Stromal cell of bone marrow (primary cell): ENCODE measurements around the gene RRAS.
A peak's percentile ranks its signal among the peaks of the same experiment; 100 is the strongest.
"Not testable (repeated sequence)": the region's sequence is repeated elsewhere in the genome, so short reads cannot be mapped to it uniquely, and the experiment has no call there.

ENCODE experiments used
- DNase-seq: peaks from one replicate; pipeline ENCODE4 v3.0.0-alpha.2; 2012; ENCODE audit warnings: low read depth

RRAS gene

GRCh38 chr19:49654581-49654980 lies 14.6 kb upstream of the RRAS start:
- DNase-seq: no peak

- no peak for DNase-seq
These were observed 13.5 kb upstream of the RRAS start for GRCh38 chr19:49653466-49653806.

DNA sequence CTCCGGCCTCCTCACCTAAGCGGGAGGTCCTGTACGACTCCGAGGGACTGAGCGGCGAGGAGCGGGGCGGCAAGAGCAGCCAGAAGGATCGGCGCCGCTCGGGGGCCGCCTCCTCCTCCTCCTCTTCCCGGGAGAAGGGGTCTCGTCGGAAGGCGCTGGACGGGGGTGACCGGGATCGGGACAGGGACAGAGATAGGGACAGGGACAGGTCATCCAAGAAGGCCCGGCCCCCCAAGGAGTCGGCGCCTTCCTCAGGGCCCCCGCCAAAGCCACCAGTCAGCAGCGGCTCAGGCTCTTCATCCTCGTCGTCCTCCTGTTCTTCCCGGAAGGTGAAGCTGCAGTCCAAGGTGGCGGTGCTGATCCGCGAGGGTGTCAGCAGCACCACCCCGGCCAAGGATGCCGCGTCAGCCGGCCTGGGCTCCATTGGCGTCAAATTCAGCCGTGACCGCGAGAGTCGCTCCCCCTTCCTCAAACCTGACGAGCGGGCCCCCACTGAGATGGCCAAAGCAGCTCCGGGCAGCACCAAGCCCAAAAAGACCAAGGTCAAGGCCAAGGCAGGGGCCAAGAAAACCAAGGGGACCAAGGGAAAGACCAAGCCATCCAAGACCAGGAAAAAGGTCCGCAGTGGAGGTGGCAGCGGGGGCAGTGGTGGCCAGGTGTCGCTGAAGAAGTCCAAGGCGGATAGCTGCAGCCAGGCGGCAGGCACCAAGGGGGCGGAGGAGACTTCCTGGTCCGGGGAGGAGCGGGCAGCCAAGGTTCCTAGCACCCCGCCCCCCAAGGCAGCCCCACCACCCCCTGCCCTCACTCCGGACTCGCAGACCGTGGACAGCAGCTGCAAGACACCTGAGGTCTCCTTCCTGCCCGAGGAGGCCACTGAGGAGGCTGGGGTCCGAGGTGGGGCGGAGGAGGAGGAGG lies 12.9 kb upstream of the RRAS start:
- no peak for DNase-seq

- no peak for DNase-seq
These were observed 12.0 kb upstream of the RRAS start for GRCh38 chr19:49651820-49652550.

GRCh38 chr19:49651029-49651819 lies 11.3 kb upstream of the RRAS start:
- no peak for DNase-seq

- DNase-seq: no peak
These were observed 6.6 kb upstream of the RRAS start for GRCh38 chr19:49646586-49646985.

DNA sequence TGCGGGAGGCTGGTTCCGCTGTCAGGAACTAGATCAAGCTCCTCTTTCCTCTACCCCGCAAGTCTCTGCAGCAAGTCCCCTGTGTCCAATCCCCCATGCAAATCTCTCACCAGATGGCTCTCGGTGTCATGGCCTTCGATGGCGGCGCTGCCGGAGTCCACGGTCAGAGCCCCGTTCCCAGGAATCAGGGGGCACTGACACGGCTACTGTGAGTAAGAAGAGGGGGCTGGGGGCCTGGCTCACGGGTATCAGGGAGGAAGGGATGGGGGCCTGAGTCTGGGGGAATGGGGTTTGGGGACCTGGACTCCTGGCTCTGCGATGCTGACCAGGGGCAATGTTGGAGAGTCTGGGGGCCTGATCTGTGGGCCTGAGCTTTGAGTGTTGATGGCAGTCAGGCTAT lies 6.1 kb upstream of the RRAS start:
- no peak for DNase-seq

- no peak for DNase-seq
These were observed 5.6 kb upstream of the RRAS start for GRCh38 chr19:49645592-49645991.

DNA sequence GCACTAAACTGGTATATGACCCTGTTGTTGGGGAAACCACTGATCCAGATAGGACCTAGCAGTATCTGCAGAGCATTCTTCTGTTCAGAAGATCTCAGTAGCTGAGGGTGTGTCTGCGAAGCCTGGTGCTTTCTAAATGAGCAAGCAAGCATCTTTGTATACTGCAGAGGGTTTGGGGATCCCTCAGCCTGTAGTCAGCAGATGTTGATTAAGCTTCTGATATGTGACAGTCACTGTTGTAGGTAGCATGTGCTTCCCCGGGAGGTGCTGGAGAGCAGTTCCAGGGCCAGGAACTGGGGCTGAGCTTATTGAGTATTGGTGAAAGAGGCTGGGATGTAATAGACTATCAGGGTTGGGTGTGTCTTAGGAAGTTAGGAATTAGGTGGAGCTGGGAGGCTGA lies 3.5 kb upstream of the RRAS start:
- no peak for DNase-seq

GRCh38 chr19:49642492-49643035 lies 2.6 kb upstream of the RRAS start:
- DNase-seq: no peak

DNA sequence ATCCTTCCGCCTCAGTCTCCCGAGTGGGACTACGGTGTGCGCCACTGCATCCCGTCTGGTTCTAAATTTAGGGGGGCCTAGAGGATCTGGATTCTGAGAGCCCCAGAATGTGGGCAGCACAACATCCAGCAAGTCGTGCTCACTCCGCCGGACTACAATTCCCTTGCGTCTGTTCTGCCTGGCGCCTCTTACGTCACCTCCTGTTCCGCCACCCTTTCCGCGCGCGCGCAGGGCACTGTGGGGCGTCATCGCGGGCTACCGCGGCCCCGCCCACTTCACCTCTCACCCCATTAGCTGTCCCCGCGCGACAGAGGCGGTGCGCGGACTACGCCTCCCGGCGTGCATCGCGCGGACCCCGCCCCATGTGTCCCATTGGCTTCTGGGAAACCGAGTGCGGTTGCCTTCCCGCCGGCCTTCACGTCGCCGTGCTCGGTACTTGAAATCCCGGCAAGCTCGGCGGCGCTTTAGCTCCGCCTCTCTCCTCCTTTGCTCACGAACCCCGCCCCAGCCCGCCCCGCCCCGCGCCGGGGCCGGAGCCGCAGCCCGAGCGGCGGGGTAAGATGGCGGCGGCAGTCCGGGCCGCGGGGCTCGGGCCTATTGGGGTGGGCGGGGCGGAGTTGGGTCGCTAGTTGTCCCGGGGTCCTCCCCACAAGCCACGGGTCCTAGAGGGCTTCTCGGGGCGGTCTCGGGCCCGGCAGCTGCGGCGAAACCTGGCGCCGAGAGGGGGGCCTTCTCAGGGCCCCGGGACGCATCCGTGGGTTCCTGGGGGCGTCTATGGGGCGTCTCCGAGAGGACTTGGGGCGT lies 1.9 kb upstream of the RRAS start, which contains the start of gene SCAF1:
SCAF1 (plus strand) TSS at position 522 of the 804 bp plus-strand sequence. CDS start 2,818 bp downstream, outside the sequence.
- DNase-seq: peak; percentile 99

DNA sequence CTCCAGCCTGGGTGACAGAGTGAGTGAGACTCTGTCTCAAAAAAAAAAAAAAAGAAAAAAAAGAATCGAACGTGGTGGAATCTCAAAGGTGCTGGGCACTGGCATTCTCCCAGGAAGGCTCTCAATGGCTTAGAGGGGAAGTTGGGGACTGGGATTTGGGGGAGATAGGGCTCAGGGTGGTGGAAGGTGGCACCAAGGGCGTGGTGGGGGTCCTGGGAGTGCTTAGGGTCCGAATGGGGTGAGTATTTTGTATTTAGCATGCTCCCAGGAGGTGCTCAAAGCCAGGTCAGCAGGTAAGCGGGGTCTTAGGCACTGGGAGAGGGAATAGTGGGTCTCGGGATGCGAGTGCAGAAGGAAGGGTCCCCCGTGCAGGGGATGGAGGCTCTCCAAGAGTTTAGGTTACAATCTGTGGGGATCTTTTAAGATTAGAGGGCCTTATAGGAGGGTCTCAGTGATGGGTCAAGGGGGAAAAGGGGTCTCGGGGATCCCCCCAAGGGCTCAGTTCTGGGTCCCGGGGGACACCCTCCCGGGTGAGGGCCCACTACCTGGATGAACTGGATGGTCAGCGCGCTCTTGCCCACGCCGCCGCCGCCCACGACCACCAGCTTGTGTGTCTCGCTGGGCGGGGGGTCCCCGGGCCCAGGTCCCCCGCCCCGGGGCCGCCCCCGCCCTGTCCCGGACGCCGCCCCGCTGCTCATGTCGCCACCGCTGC lies 386 bp downstream of the RRAS start:
- DNase-seq: no peak

DNA sequence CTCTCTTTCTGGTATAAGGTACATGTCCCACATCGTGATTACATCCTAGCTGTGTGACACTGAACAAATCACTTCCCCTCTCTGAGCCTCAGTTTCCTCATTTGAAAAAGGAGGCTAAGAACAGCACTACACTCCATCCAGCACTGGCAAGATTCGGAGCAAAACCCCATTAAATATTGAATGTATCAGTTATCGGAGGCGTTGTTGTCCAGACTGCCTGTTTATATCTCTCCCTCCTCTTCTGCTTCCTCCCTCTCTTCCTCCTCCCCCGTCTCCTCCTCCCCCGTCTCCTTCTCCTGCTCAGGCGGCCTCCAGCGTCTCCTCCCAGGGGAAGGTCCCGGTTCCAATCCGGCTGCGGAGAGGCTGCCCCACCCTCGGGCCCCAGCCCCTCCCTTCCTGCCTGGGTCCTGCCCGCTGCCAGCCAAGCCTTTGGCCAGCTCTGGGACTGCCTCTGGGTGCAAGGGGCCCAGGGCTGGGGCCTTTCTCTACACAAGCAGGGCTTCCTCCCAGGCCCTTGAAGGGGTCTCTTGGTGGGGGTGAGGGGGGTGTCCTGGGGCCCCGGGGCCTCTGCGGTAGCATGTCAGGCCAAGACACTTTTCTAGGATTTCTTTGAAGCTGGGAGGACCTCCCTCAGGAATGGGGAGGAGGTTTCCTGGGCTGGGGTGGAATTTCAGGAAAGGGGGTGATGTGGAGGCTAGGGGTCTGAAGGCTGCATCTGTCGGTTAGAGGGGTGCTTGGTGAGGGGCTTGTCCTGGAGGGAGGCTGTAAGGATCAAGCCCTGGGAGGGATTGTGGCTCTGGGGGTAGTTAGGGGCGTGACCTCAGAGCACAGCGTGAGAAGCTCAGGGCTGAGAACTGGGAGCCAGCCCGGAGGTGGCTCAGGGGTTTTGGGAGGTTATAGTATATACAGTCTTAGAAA lies 1.9 kb downstream of the RRAS start:
- DNase-seq: peak; percentile 70

- no peak for DNase-seq
These were observed 3.6 kb downstream of the RRAS start for GRCh38 chr19:49636233-49636932.

DNA sequence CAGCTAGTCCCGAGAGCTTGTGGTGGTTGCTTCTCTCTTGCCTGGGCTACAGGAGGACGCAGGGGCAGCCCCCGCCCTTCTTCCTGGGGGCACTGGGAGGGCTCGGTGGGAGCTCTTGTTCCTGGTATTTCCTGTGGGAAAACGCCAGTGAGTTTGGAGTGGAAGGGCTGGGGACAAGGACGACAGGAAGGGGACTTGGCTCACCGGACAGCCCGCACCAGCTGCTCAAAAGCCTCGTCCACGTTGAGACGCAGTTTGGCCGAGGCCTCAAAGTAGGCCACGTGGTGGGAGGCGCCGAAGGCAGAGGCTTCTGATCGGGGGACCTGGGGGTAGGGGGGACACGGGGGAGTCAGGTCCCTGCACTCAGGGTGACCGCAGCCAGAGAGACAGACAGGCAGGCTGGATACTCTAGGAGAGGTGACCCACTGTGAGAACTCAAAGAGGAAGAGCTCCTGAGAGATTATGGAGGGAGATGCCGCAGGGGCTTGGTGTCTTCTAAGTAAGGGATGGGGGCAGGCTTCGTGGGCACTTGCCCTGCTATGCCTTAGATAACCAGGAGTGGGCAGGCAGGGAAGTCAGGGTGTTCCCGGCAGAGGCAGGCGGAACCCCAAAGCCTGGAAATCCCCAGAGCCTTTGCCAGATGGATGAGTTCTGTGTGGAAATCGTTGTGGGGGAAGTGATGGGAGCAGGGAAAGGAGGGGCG lies 4.3 kb downstream of the RRAS start:
- no peak for DNase-seq

- DNase-seq: not testable (repeated sequence)
These were observed 6.7 kb downstream of the RRAS start for GRCh38 chr19:49633273-49633672.

- no peak for DNase-seq
These were observed 7.4 kb downstream of the RRAS start for GRCh38 chr19:49632576-49632975.

DNA sequence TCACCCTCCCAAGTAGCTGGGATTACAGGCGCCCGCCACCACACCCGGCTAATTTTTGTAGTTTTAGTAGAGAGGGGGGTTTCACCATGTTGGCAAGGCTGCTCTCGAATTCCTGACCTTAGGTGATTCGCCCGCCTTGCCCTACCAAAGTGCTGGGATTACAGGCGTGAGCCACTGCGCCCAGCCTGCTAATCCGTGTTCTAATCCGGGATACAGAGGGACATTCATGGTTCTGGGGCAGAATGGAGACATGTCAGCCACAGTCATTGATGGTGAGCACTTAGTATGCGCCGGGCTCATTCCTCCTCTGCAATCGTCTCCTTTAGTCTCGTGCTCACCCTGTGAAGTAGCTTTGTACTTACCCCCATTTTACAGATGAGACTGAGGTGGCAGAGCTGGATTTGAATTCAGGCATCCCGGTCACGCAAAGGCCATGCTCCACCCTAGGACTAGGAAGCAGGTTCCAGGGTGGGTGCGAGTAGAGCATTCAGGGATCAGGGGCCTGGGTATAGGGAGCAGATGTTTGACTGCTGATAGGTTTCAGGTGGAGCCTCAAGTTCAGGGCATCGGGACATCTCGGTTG lies 8.2 kb downstream of the RRAS start:
- no peak for DNase-seq
